Measurements from ENCODE around the gene BLOC1S3. TPM values are rescaled to one million over a fixed set of nuclear protein-coding genes. Genes with fewer than 3 reads are reported as not detected.
A peak's percentile ranks its signal among the peaks of the same experiment; 100 is the strongest.

BLOC1S3 gene
- total RNA-seq, 6 experiments from 2014 or later = 4.7 to 17.0 (median 6.1) TPM

DNA sequence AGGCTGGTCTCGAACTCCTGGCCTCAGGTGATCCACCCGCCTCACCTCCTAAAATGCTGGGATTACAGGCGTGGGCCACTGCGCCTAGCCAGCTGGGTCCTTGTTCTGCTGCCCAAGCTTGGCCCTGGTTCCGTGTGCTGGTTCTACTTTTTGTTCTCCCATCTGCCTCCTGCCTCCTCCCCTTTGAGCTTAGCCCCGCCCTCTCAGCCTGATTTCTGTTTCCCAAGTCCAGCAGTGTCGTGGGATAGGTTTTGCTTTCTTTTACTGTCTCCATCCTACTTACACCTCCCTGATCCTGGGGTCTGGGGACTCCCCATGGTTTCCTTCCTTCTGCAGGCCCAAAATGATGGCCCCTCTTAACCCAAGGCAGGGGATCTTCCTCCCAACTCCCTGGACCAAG is 2.4 kb downstream of the BLOC1S3 start:
- intact Hi-C loops (cut with DNase I) = no loop called here
- H3K9me3 ChIP-seq = no peaks in the 10 kb centered on the region
- no peaks in the 10 kb centered on the region for H3K36me3 ChIP-seq
- no peak for DNase-seq
- H3K27me3 ChIP-seq = no peaks in the 10 kb centered on the region
- TF ChIP-seq POLR2A (IDR thresholded peaks at IDR 0.05) (no peak), CTCF (IDR thresholded peaks at IDR 0.05) (no peak)
- no peak for ATAC-seq
- WGBS (ENCODE audit: insufficient coverage, low coverage, low lambda C conversion rate, missing lambda C conversion rate) = 57% methylated on average over 5 of the region's 7 CpGs
- H3K4me1 ChIP-seq = peaks cover 0 to 31% (median 10%) of the 10 kb centered on the region in 4 donors
- H3K27ac ChIP-seq = no peak overlapping the region
- no peak overlapping the region for H3K4me3 ChIP-seq

GRCh38 chr19:45182758-45183157 is 4.2 kb downstream of the BLOC1S3 start:
- Histone ChIP-seq H3K4me1 (peaks cover 0 to 22% (median 6%) of the 10 kb centered on the region in 4 donors), H3K9me3 (no peaks in the 10 kb centered on the region), H3K27ac (no peak overlapping the region), H3K27me3 (no peaks in the 10 kb centered on the region), H3K36me3 (no peaks in the 10 kb centered on the region), H3K4me3 (no peak overlapping the region)
- intact Hi-C loops (cut with DNase I) = no loop called here
- no peak for TF ChIP-seq POLR2A (IDR thresholded peaks at IDR 0.05)
- no peak for TF ChIP-seq CTCF (IDR thresholded peaks at IDR 0.05)
- 73% methylated on average over 4 of the region's 4 CpGs for WGBS (ENCODE audit: insufficient coverage, low coverage, low lambda C conversion rate, missing lambda C conversion rate)
- DNase-seq (no peak), ATAC-seq (no peak)

DNA sequence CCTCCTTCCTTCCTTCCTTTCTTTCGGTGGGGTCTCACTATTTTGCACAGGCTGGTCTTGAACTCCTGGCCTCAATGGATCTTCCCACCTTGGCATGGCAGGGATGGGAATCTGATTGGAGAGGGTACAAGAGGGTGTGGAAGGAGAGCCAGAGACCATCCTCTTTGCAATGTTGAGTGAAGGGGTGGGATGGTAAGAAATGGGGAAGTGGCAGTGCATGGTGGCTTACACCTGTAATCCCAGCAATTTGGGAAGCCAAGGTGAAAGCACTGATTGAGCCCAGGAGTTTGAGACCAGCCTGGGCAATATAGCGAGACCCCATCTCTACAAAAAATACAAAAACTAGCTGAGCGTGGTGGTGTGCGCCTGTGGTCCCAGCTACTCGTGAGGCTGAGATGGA is 5.5 kb downstream of the BLOC1S3 start:
- DNase-seq (no peak), ATAC-seq (no peak)
- H3K27me3 ChIP-seq = no peaks in the 10 kb centered on the region
- no peaks in the 10 kb centered on the region for H3K9me3 ChIP-seq
- H3K4me1 ChIP-seq = peaks cover 0 to 22% (median 6%) of the 10 kb centered on the region in 4 donors
- no peak overlapping the region for H3K27ac ChIP-seq
- no peak overlapping the region for H3K4me3 ChIP-seq
- intact Hi-C loops (cut with DNase I) = no loop called here
- no peaks in the 10 kb centered on the region for H3K36me3 ChIP-seq
- 92% methylated on average over 2 of the region's 5 CpGs for WGBS (ENCODE audit: insufficient coverage, low coverage, low lambda C conversion rate, missing lambda C conversion rate)
- TF ChIP-seq POLR2A (IDR thresholded peaks at IDR 0.05) (no peak), CTCF (IDR thresholded peaks at IDR 0.05) (no peak)

DNA sequence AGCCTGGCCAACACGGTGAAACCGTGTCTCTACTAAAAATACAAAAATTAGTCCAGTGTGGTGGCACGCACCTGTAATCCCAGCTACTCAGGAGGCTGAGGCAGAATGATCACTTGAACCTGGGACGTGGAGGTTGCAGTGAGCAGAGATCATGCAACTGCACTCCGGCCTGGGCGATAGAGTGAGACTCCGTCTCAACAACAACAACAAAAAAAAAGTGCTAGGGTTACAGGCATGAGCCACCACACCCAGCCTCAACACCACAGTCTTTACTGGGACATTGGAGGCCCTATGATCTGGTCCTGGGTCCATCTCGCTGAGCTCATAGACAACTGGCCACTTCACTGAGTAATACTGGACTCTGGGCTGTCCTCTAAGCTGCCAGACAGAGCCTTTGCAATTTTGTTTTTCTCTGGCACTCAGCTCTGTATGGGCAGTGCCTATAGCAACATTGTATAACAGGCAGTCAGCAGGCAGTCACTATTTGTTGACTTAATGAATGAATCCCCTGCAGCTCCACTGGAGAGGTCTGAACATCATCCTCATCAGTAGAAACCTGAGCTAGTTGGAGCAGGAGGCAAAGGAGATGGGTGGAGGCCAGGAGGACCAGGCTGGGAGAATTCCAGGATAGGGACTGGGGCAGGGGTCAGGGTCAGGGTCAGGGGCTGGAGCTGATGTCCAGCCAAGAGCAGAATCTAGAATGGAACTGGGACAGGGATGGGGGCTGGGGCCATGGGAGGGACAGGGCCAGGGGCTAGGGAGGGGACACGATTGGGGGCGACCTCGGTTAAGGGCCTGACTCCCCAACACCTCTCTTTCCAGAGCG is 8.1 kb downstream of the BLOC1S3 start:
- Histone ChIP-seq H3K4me1 (no peaks in the 10 kb centered on the region), H3K27ac (no peak overlapping the region), H3K36me3 (no peaks in the 10 kb centered on the region), H3K4me3 (no peak overlapping the region), H3K27me3 (no peaks in the 10 kb centered on the region), H3K9me3 (no peaks in the 10 kb centered on the region)
- no peak for TF ChIP-seq CTCF (IDR thresholded peaks at IDR 0.05)
- TF ChIP-seq POLR2A (IDR thresholded peaks at IDR 0.05) = no peak
- WGBS (ENCODE audit: insufficient coverage, low coverage, low lambda C conversion rate, missing lambda C conversion rate) = 60% methylated on average over 3 of the region's 12 CpGs
- peak; percentile 48 to 71 (median 54) for ATAC-seq
- DNase-seq = no peak
- intact Hi-C loops (cut with DNase I) = no loop called here

All from right lobe of liver (tissue), 6 donors.